ENCODE results near the gene SLC47A1.
A peak's percentile ranks its signal among the peaks of the same experiment; 100 is the strongest.
"Not testable (repeated sequence)": the region's sequence is repeated elsewhere in the genome, so short reads cannot be mapped to it uniquely, and the experiment has no call there.

Gene SLC47A1, protein sequence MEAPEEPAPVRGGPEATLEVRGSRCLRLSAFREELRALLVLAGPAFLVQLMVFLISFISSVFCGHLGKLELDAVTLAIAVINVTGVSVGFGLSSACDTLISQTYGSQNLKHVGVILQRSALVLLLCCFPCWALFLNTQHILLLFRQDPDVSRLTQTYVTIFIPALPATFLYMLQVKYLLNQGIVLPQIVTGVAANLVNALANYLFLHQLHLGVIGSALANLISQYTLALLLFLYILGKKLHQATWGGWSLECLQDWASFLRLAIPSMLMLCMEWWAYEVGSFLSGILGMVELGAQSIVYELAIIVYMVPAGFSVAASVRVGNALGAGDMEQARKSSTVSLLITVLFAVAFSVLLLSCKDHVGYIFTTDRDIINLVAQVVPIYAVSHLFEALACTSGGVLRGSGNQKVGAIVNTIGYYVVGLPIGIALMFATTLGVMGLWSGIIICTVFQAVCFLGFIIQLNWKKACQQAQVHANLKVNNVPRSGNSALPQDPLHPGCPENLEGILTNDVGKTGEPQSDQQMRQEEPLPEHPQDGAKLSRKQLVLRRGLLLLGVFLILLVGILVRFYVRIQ

GRCh38 chr17:19533718-19534561, at the start of gene SLC47A1:
TSS of gene SLC47A1 (plus strand) at chr17:19533854. CDS start at chr17:19533940, 86 bp downstream.
- DNase-seq = peak in 1 of 2 donors; percentile 22

DNA sequence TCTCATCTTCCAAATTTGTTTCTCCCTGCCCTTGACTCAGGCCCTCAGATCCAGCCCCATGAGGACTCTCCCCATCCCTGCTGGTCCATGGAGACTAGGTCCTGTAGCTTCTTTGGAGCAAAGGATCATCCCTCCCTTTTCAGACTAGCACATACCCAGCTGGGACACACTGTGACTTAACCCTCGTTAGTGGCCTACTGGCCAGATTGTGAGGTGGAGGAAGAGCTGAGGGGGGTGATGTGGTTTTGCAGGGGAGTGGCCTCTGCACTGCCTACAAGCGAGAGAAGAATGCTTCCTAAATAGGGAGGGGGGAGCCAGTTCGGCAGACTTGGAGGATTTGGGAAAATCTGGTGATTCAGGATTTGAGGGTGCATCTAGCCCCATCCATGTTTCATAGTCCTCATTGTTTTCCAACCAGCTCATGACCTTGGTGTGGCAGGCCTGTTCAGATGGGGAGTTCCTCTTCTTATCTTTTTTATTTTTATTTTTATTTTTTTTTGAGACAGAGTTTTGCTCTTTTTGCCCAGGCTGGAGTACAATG, 47.8 kb upstream of the SLC47A1 start:
- no peak for DNase-seq

- no peak for DNase-seq
Observed at GRCh38 chr17:19486351-19487023, 47.2 kb upstream of the SLC47A1 start.

DNA sequence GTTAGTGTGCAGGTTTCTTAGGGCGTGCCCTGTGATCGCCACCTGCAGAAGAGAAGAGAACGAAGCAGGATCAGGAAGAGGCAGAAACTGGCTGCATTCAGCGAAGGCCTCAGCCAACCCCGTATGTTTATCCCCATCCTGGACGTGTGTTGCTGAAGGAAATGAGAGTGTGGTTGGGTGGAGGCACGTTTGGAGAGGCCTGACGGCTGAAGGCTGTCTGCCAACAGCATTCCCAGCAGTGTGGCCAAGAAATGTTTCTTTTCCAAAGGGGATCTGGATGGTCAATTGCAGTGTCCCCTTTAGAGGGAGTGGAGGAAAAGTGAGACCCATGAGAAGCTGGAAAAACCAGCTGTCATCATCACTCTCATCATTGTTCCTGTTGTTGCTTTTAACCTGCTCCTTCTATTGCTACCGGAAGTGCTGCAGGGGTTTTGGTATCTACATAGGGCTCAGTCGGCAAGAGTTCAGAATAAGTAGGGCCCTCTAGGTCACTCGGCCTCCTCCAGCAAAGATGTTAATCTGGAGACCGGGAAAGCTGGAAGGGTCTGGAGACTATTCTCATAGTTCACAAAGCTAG, 46.5 kb upstream of the SLC47A1 start:
- no peak for DNase-seq

- DNase-seq = no peak
Observed at GRCh38 chr17:19492141-19492540, 41.5 kb upstream of the SLC47A1 start.

GRCh38 chr17:19494961-19495806, 38.5 kb upstream of the SLC47A1 start:
- no peak for DNase-seq

DNA sequence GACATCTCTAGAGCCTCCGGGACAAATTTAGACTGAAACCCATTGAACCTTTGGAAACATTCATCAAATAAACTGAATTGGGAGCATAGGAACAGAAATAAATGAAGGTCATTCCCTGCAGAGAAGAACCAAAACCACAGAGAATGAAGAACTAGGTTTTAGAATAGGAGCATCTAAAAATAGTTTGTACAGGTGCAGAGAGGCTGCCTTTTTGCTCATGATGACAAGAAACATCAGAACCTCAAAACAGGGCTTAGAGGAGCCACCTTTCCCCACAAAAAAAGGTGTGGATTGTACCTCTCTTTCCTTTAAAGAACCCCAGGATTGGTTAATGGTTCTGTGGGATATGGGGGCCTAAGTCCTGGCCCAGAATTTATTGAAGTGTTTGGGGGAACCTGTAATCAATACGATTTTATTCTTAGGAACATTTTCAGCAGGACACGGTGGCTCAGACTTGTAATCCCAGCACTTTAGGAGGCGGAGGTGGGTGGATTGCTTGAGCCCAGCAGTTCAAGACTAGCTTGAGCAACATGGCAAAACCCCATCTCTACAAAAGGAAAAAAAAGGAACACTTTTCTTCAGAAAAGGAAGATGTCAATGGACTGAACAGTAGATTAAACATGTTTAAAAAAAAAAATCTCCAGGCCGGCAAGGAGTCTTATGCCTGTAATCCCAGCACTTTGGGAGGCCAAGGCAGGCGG, 37.7 kb upstream of the SLC47A1 start:
- peak; percentile 51 to 65 for DNase-seq

GRCh38 chr17:19497624-19498023, 36.0 kb upstream of the SLC47A1 start:
- DNase-seq = no peak

DNA sequence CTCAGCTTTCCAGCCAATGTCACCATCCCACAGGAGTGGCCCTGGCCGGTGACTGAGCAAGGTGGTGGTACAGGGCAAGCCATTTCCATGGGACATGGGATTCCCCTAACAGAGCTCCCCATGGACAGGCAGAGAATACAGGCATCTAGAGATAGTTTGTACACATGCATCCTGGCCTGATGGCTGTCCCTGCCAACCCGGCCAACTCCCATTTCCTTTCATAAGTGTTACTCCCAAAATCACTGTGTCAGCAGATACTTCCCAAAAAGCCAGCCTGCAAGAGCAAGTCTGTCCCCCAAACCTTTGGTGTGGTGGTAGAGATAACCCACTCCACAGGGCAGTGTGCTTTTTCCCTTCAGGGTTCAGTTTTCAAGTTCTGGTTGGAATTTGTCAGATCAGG, 32.4 kb upstream of the SLC47A1 start:
- DNase-seq = no peak

DNA sequence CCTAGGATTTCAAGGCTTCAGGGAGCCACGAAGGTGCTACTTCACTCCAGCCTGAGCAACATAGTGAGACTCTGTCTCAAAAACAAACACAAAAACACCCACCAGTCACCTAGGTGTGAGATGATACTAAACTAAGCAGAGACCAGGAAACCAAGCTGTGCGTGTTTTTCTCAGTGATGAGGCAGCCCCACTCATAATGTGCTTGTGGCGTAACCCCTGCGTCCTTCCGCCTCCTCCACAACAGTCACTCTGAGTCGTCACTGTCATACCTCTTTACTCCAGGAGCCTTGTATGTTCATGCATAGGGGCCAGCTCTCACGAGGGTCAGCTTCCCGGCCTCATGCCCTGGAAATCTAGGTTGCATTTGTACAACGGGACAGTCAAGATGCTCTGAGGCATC, 31.1 kb upstream of the SLC47A1 start:
- DNase-seq = peak in 1 of 2 donors; percentile 12

DNA sequence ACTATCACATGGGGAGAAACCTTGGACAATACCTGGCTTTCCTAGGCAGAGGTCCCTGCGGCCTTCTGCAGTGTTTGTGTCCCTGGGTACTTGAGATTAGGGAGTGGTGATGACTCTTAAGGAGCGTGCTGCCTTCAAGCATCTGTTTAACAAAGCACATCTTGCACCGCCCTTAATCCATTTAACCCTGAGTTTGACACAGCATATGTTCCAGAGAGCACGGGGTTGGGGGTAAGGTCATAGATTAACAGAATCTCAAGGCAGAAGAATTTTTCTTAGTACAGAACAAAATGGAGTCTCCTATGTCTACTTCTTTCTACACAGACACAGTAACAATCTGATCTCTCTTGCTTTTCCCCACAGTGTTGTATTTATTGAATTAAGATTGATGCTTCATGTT, 28.1 kb upstream of the SLC47A1 start:
- not testable (repeated sequence) for DNase-seq

GRCh38 chr17:19507775-19508576, 25.7 kb upstream of the SLC47A1 start:
- DNase-seq = peak; percentile 77 to 94

DNA sequence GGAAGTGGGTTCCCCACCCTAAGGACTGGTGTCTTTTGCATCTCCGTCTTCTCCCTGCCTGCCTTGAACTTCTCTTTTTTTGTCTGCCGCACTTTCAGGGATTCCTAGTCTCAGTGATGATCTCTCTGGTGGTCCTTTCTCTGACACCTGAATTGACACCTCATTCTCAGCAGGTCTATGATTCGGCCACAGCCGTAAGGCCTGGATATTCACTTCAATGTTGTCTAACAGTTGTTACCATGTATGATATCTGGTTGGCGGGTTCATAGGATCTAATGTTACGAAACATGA, 25.1 kb upstream of the SLC47A1 start:
- DNase-seq = no peak

DNA sequence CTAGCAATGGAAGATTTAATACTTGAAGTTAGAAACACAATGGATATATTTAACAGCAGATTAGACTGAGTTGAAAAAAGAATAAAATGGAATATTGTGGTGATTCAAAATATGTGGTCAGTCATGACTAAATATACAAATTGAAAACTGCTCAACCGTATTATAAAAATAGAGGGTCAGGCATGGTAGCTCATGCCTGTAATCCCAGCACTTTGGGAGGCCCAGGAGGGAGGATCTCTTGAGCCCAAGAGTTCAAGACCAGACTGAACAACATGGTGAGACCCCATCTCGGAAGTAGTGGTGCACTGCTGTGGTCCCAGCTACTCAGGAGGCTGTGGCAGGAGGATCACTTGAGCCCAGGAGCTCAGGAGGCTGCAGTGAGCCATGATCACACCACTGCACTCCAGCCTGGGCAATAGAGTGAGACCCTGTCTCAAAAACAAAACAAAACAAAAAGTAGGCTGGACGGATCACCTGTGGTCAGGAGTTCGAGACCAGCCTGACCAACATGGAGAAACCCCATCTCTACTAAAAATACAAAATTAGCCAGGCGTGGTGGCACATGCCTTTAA, 24.3 kb upstream of the SLC47A1 start:
- not testable (repeated sequence) for DNase-seq

- no peak for DNase-seq
Observed at GRCh38 chr17:19510903-19511302, 22.8 kb upstream of the SLC47A1 start.

DNA sequence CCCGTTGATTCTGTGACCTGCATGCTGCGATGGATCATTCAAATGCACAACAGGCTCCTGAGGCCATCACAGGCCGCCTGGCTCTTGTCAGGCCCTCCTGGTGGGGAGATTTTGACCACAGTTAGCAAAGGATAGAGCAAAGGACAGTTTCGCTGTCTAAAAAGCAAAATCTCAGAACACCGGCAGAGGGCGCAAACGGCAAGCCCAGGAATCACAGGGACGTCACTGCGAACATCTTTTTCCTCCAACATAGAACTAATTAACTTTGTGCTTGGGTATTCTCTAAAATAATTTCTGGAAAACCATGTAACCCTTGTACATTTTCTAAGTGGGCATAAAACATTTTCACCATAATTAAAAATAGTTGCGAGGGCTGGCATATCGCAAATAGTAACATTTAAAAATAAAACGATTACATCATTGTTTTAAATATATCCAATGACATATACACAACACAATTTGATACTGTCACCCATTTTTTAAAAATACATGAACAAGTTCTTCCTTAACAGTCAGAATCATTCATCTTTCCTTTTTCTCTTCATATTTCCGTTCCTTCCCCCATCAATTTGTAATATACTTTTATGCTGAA, 19.7 kb upstream of the SLC47A1 start:
- peak; percentile 64 to 87 for DNase-seq

DNA sequence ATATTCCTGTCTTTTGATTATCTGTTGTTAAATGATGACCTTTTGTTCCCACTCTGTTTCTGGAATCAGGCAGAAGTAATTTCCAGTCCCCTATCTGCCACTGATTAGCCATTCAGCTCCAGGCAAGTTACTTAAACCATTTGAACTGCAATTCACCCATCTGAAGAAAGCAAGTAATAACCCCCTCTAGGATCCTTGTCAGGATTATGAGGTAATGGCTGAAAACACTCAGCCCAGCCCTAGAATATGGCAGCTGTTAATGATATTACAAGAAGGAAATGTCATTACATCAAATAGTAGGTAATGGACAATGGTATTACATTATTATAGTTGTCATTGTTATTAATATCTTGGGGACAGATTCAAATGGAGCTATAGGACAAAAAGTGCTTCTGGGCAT, 16.0 kb upstream of the SLC47A1 start:
- DNase-seq = no peak

DNA sequence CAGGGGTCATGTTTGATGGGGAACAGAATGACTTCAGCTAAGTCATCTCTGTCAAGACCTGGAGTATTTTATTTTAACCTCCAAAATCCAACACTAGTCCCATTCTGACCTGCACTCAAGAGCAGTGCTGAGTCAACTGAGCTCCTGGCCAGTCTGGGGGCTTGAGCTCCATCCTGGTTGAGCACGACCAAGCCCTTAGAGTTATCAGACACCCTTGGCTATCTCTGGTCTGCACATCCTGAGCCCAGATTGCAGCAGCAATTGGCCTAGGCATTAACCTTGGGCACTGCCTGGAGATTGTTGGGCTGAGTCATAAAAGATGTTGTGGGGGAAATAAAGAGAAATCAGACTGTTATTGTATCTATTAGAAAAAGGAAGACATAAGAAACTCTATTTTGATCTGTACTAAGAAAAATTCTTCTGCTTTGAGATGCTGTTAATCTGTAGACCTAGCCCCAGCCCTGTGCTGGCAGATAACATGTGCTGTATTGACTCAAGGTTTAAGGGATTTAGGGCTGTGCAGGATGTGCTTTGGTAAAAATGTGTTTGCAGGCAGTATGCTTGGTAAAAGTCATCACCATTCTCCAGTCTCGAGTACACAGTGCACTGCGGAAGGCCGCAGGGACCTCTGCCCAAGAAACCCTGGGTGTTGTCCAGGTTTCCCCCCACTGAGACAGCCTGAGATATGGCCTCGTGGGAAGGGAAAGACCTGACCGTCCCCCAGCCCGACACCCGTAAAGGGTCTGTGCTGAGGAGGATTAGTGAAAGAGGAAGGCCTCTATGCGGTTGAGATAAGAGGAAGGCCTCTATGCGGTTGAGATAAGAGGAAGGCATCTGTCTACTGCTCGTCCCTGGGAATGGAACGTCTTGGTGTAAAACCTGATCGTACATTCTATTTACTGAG, 14.0 kb upstream of the SLC47A1 start:
- DNase-seq = not testable (repeated sequence)

Measured in inflammatory macrophage treated with lipopolysaccharide for 1 hour (primary cell).